Fibroblast of the aortic adventitia (primary cell): ENCODE data around the gene PDZD2. TPM values are rescaled to one million over a fixed set of nuclear protein-coding genes. Genes with fewer than 3 reads are reported as not detected.
"Not testable (repeated sequence)": the region's sequence is repeated elsewhere in the genome, so short reads cannot be mapped to it uniquely, and the experiment has no call there.

Experiments
- DNase-seq: peaks from one replicate; pipeline ENCODE4 v3.0.0-alpha.2; 2010; ENCODE audit warnings: low read depth
- H3K4me3 ChIP-seq: 2 replicates; pipeline ENCODE4 v1.5.1; 2011; ENCODE audit warnings: low read depth, mild to moderate bottlenecking, control low read depth, low read length, moderate library complexity
- total RNA-seq: library from RNA; depleted of rRNA; stranded (reverse); fragments of >200 nt; gene quantifications from 2 replicates; pipeline ENCODE4 v1.2.3, GENCODE V29; 2012; ENCODE audit warnings: low replicate concordance
- TF ChIP-seq, protein P1 (sequence below): IDR thresholded peaks from 2 replicates; pipeline ENCODE4 v1.5.1; 2011; ENCODE audit warnings: mild to moderate bottlenecking, low read length, control low read depth, inconsistent platforms; ENCODE audit not compliant: insufficient read depth

PDZD2 gene
- total RNA-seq, 1 donor, result under 0.01 TPM

DNA sequence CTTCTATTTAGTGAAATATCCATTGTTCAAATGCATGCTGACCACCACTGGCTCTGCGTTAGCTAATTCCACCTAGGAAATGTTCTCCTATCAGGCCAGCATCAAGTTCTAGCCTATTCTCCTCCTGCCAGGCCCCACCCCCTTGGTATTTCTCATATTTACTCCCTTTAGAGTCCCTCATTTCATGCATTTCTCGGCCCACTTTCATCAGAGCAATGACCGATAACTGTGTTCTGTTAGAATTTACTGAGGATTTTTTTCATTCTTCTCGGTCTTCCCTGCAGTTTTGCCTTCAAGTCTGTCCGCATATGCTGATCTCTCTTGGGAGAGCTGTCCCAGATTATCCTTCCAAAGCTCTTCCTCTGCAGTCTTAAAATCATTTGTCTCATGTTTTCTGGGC, 391.8 kb downstream of the PDZD2 start:
- TF ChIP-seq, protein P1, sequence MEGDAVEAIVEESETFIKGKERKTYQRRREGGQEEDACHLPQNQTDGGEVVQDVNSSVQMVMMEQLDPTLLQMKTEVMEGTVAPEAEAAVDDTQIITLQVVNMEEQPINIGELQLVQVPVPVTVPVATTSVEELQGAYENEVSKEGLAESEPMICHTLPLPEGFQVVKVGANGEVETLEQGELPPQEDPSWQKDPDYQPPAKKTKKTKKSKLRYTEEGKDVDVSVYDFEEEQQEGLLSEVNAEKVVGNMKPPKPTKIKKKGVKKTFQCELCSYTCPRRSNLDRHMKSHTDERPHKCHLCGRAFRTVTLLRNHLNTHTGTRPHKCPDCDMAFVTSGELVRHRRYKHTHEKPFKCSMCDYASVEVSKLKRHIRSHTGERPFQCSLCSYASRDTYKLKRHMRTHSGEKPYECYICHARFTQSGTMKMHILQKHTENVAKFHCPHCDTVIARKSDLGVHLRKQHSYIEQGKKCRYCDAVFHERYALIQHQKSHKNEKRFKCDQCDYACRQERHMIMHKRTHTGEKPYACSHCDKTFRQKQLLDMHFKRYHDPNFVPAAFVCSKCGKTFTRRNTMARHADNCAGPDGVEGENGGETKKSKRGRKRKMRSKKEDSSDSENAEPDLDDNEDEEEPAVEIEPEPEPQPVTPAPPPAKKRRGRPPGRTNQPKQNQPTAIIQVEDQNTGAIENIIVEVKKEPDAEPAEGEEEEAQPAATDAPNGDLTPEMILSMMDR, result no peak
- DNase-seq, result no peak
- no peak overlapping the region for H3K4me3 ChIP-seq

DNA sequence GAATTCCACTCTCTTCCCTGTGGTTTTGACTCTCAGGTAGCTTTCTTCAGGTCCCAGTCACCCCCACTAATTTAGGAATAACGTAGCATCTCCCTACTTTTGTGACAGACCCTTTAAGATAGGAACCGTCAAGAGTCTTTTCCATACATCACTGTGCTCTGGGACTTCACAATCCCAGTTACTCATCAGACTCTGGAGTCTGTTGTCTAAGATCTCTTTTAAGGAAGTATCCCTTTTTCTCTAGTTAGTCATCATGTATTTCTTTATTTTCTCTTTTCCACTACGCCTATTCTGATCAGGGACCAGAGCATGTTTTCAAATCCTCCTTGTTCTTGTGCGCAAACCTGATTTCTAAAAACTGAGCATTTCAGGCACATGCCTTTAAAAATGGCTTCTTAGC, 392.2 kb downstream of the PDZD2 start:
- no peak overlapping the region for H3K4me3 ChIP-seq
- TF ChIP-seq, protein P1, result no peak
- DNase-seq, result no peak

DNA sequence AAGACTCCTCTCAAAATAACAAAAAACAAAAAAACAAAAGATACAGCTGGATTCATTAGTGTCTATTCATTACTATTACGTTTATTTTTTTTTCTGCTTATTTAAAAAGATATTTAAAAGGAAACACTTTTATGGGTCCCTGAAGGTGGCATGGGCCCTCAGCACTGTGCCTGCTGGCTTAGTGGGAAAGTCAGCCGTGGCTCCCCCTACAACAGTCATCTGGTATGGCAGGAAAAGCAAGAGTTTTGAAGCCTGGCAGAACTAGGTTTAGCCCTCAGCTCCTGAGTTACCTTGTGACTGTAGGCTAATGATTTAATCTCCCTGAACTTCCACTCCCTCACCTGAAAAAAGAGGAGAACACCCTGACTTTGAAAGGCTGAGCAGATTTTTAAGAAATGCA, 399.6 kb downstream of the PDZD2 start:
- no peak overlapping the region for H3K4me3 ChIP-seq
- TF ChIP-seq, protein P1, result no peak
- no peak for DNase-seq

DNA sequence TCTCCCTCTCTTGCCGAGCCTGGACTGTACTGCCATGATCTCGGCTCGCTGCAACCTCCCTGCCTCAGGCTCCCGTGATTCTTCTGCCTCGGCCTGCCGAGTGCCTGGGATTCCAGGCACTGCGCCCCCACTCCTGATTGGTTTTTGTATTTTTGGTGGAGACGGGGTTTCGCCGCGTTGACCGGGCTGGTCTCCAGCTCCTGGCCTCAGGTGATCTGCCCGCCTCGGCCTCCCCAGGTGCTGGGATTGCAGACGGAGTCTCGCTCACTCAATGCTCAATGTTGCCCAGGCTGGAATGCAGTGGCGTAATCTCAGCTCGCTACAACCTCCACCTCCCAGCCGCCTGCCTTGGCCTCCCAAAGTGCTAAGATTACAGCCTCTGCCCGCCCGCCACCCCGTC, 400.2 kb downstream of the PDZD2 start:
- H3K4me3 ChIP-seq, DNase-seq: not testable (repeated sequence)

DNA sequence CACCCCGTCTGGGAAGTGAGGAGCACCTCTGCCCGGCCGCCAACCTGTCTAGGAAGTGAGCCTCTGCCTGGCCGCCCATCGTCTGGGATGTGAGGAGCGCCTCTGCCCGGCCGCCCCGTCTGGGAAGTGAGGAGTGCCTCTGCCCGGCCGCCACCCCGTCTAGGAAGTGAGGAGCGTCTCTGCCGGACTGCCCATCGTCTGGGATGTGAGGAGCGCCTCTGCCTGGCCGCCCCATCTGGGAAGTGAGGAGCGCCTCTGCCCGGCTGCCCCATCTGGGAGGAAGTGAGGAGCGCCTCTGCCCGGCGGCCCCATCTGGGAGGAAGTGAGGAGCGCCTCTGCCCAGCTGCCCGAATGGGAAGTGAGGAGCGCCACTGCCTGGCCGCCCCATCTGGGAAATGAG, 400.7 kb downstream of the PDZD2 start:
- H3K4me3 ChIP-seq, DNase-seq: not testable (repeated sequence)

DNA sequence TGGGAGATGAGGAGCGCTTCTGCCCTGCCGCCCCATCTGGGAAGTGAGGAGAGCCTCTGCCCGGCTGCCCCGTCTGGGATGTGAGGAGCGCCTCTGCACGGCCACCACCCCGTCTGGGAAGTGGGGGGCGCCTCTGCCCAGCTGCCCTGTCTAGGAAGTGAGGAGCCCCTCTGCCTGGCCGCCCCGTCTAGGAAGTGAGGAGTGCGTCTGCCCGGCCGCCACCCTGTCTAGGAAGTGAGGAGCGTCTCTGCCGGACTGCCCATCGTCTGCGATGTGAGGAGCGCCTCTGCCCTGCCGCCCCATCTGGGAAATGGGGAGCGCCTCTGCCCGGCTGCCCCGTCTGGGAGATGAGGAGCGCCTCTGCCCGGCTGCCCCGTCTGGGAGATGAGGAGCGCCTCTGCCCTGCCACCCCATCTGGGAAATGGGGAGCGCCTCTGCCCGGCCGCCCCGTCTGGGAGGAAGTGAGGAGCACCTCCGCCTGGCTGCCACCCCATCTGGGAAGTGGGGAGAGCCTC, 401.3 kb downstream of the PDZD2 start:
- H3K4me3 ChIP-seq, DNase-seq: not testable (repeated sequence)

DNA sequence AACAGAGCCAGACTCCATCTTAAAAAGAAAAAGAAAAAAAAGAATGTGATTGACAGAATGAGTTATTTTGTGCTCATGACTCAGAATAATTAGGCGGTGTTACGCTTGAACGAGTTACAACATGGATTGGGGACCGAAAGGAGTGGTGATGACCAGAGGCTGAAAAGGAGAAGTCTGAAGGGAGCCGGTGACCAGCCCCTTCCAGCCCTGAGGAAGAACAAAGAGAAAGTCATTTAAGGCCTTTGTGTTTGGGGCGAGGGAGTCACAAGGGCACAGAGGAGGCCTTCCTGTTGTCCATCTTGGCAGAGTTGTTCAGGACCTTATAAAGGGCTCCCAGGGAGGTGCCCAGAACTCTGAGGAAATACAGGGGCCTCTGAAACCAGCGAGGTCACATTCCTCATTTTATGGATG, 403.6 kb downstream of the PDZD2 start:
- DNase-seq, result no peak
- no peak overlapping the region for H3K4me3 ChIP-seq
- TF ChIP-seq, protein P1, result no peak

DNA sequence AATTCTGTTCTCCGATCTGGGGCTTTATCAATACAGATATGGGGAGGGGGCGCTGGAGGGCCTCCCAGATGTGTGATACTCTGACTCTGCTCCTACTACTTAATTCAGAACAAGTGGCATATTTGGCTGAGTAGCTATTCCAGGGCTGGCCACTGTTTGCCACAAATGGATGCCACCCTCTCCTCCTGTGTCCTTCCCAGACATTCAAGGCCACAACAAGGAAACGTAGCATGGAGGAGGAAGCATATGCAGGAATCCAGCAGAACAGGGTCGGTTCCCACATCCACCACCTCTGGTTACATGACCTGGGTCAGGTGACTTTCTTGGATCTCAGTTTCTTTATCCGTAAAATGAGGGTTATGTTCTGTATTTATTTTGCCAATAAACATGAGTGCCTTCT, 404.2 kb downstream of the PDZD2 start:
- H3K4me3 ChIP-seq, result no peak overlapping the region
- TF ChIP-seq, protein P1, result no peak
- no peak for DNase-seq

DNA sequence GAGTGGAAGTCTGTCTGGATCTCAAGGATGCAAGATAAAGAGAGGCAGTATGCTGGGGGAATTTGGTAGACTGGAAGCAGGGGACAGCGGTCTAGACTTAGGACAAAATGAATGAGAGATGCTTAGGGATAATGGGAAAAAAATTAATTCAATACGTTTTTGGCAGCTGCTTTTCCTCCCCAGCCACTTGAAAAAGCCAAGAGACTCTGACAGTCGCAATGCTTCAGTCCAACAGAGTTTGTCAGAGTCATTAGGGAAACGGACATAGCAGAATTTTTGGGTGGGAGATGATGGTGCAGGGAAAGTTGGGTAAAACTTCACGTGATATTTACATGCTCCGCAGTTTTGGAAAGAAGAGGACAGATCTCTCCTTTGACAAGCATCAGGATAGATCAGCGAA, 405.5 kb downstream of the PDZD2 start:
- TF ChIP-seq, protein P1, result no peak
- no peak for DNase-seq
- no peak overlapping the region for H3K4me3 ChIP-seq
